Stimulated activated CD8-positive, alpha-beta memory T cell treated with anti-CD3 and anti-CD28 coated beads, Interleukin-12 subunit alpha, Interleukin-12 subunit beta, amount 100 ng/mL, for 24 hours (primary cell): Measurements from ENCODE around the gene TNRC18.
"Not testable (repeated sequence)": the region's sequence is repeated elsewhere in the genome, so short reads cannot be mapped to it uniquely, and the experiment has no call there.

Experiments used
- DNase-seq: peaks from one replicate; pipeline ENCODE4 v3.0.0-alpha.2; 2020; ENCODE audit errors: extremely low read depth

Gene TNRC18, protein sequence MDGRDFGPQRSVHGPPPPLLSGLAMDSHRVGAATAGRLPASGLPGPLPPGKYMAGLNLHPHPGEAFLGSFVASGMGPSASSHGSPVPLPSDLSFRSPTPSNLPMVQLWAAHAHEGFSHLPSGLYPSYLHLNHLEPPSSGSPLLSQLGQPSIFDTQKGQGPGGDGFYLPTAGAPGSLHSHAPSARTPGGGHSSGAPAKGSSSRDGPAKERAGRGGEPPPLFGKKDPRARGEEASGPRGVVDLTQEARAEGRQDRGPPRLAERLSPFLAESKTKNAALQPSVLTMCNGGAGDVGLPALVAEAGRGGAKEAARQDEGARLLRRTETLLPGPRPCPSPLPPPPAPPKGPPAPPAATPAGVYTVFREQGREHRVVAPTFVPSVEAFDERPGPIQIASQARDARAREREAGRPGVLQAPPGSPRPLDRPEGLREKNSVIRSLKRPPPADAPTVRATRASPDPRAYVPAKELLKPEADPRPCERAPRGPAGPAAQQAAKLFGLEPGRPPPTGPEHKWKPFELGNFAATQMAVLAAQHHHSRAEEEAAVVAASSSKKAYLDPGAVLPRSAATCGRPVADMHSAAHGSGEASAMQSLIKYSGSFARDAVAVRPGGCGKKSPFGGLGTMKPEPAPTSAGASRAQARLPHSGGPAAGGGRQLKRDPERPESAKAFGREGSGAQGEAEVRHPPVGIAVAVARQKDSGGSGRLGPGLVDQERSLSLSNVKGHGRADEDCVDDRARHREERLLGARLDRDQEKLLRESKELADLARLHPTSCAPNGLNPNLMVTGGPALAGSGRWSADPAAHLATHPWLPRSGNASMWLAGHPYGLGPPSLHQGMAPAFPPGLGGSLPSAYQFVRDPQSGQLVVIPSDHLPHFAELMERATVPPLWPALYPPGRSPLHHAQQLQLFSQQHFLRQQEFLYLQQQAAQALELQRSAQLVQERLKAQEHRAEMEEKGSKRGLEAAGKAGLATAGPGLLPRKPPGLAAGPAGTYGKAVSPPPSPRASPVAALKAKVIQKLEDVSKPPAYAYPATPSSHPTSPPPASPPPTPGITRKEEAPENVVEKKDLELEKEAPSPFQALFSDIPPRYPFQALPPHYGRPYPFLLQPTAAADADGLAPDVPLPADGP (N-terminal part only)

GRCh38 chr7:5423306-5423975 lies at the start of gene TNRC18:
TSS of gene TNRC18 (minus strand) at chr7:5423834. CDS start at chr7:5421246, 2,588 bp downstream.
- no peak for DNase-seq

DNA sequence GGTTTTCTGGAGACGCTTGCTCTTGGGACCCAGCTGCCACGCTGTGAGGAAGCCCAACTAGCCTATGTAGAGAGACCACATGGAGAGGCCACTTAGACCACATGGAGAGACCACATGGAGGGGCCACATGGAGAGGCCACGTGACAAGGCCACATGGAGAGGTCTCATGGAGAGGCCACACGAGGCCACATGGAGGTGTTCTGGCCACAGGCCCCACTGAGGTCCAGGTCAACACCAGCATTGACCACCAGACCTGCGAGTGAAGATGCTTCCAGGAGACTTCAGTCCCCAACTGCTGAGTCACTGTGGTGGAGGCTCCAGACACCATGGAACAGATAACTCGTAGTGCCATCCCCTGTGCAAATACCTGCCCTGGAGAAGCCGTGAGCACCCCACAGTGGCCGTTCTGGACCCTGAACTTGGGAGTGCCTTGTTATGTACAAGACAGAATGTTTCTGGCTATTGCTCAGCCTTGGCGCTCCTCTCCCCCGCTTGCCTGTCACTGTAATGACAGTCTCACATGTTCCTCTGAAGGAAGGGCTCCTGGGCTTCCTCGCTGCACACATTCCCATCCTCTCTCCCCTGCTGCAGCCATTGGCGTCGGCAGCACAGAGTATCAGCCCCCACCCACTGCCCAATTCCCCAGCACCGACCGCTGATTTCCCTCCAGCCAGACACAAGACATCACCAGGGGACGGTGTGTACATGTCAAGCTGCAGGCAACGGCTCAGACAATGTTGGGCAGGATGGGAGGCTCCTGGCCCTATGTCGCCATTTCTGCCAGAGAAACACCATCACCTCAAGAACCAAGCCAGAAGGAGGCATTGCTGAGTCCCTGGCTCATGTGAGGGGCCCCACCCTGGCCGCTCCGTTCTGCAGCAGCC lies 49.0 kb upstream of the TNRC18 start:
- no peak for DNase-seq

GRCh38 chr7:5471623-5472022 lies 48.0 kb upstream of the TNRC18 start:
- DNase-seq: not testable (repeated sequence)

DNA sequence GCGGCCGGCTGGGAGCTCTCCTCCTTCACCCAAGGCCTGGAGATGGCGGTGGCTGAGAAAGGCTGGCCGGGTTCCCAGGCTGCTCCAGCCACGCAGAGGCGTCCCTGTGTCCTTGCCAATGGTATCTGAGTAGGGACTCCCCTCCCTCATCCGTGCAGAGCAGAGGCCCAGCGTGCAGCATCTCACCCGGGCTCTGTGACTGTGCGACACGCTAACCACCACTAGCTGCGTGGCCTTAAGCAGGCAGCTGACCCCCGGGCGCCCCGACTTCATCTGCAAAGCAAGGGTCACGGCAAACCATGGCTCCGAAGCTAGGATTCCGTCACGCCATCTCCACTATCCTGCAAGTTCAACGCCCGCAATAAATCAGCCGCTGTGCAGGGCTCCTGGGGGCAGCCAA lies 47.2 kb upstream of the TNRC18 start:
- no peak for DNase-seq

GRCh38 chr7:5470167-5470532 lies 46.5 kb upstream of the TNRC18 start:
- no peak for DNase-seq

DNA sequence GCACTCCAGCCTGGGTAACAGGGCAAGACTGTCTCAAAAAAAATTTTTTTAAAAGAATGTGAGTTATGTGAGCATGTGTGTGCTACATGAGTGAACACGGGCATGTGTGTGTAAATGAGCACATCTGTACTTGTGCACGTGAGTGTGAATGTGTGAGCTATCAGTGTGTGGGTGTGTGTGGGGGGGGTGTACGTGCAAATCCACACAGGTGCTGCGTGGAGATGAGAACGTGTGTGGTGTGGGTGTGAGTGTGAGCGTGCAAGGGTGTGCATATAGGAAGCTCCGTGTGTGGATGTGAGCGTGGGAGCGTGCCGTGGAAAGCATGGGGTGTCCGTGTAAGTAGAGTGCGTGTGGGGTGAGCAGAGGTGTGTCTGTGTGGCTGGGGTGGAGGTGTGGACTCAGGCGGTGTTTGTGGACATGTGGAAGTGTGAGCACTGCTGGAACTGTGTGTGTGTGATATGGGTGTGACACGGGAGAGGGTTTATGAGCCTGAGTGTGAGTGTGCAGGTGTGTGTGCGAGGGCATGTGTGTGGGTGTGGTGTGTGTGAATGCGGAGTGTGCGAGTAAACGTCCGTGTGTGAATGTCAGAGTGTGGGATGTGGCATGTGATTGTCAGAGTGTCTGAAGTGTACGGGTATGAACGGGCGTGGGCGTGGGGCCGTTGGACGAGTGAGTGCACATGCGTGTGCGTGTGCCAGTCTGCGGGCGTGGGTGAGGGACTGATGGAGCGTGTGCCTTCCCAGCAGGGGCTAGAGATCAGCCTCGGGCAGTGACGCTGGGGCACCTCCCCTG lies 45.9 kb upstream of the TNRC18 start:
- no peak for DNase-seq

- no peak for DNase-seq
These were observed 44.0 kb upstream of the TNRC18 start for GRCh38 chr7:5467645-5468044.

- no peak for DNase-seq
These were observed 42.9 kb upstream of the TNRC18 start for GRCh38 chr7:5466551-5466950.

- DNase-seq: no peak
These were observed 39.4 kb upstream of the TNRC18 start for GRCh38 chr7:5463031-5463430.

- DNase-seq: no peak
These were observed 38.6 kb upstream of the TNRC18 start for GRCh38 chr7:5462216-5462615.

DNA sequence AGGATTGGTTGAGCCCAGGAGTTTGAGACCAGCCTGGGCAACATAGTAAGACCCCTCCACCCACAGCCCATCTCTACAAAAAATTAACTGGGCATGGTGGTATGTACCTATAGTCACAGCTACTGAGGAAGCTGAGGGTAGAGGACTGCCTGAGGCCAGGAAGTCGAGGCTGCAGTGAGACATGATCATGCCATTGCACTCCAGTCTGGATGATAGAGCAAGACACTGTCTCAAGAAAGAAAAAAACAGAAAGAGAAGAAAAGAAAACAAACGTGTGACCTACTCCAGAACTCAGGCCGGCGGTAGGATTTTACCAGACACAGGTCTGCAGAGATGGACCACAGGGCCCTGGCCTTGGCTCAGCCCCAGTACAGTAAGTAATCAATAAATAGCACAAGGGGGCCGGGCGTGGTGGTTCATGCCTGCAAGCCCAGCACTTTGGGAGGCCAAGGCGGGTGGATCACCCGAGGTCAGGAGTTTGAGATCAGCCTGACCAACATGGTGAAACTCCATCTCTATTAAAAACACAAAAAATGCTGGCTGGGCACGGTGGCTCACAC lies 35.4 kb upstream of the TNRC18 start:
- no peak for DNase-seq

DNA sequence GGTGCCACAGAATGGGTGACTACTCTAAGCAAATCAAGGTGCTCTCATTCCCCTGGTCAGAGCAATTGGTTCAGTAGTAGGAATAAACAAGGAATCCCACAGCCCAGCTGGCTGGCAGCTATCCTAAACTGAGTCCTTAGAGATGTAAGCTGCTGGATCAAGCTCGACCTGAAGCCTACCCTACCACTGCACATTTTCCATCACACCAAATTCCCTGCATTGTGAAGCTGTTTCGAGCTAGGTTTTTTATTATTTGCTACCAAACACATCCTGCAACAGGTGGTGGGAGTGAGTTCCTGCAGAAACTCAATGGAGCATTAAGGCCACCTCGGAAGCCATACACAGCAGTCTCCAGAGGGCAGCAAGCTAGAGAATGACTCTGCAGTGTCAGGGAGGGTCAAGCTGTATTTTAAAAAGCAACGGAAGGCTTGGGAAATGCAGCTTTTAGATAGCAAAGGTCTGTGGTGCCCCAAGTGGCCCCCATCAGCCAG lies 33.7 kb upstream of the TNRC18 start:
- no peak for DNase-seq

GRCh38 chr7:5456409-5456808 lies 32.8 kb upstream of the TNRC18 start:
- no peak for DNase-seq

DNA sequence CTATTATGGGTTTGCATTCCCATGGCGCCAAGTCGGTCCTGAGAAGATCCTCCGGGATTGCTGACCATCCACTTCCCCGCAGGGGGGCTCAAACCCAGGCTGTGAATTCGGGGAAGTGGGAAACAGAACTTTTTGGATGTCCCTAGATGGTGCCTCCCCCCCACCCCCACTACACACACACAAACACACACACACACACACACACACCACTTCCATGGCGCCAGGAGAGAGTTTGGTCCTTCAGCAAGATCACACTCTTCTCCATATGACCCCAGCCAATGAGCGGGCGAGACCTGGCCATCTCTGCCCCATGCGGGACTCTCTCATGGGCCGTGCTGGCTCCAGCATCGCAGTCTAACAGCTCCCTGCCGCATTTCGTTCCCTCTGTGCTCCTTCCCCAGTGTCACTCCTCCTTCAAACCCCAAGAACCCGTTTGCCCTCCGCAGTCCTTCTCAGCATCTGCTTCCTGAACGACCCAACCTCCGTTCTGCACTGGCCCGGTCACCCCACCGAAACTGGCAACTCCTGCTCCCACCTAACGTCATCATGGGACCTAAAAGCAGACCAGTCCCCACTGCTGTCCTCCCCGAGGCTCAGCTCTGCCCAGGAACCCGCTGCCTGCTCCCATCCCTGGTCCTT lies 32.1 kb upstream of the TNRC18 start:
- DNase-seq: no peak

DNA sequence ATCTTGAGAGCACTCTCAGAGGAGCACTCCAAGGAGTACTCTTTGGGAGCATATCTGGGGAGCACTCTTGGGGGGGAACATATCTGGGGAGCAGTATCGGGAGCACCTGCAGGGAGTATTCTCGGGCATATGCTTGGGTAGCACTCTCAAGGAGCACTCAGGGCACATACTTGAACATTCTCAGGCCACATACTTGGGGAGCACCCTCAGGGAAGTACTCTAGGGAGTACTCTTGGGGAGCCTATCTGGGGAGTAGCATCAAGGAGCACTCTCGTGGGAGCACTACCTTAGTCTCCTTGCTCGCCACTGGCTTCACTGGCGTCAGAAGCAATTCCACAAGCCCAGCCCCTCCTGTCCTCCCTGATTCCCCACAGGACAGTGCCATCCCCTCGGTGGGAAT lies 31.5 kb upstream of the TNRC18 start:
- no peak for DNase-seq

GRCh38 chr7:5454485-5454884 lies 30.9 kb upstream of the TNRC18 start:
- DNase-seq: no peak

DNA sequence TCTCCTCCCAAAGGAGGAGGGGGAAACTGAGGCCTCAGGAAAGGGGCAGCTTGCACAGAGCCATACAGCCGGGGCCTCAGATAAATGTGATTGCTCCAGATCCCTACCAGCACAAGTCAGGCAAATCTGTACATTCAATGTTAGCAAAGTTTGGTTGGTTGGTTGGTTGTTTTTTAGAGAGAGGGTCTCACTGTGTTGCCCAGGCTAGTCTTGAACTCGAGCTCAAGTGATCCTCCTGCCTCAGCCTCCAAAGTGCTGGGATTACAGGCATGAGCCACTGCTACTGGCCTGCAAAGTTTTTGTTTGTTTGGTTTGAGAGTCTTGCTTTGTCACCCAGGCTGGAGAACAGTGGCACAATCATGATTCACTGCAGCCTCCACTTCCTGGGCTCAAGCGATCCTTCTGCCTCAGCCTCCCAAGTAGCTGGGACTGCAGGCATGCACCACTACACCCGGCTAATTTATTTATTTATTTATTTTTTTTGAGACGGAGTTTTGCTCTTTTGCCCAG lies 30.0 kb upstream of the TNRC18 start:
- DNase-seq: no peak

DNA sequence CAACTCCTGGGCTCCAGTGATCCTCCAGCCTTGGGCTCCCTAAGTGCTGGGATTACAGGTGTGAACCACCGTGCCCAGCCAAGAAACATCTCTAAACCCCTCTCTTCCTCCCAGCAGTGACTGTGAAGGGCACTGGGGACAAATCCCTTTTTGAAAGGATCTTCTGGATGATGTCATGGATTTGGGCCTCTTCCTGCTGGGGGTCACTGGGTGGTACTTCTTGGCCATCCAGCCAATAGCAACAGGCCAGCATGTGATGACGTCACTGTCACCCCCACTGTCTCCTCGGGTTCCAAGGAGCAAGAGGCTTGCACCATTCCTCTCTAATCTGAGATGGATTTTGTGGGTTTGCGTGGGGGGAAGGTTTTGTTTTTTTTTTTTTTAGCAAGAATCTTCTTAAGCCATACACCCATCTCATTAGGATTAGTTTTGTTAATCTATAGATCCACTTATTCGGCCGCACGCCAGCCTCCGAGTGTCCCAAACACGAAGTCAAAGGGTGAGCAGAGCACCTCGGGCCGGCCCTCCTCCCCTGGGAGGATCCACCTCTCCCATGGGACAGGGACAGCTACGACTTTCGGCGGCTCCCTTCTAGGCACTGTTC lies 29.4 kb upstream of the TNRC18 start:
- DNase-seq: no peak
